ENCODE data around the gene GAN.

DNA sequence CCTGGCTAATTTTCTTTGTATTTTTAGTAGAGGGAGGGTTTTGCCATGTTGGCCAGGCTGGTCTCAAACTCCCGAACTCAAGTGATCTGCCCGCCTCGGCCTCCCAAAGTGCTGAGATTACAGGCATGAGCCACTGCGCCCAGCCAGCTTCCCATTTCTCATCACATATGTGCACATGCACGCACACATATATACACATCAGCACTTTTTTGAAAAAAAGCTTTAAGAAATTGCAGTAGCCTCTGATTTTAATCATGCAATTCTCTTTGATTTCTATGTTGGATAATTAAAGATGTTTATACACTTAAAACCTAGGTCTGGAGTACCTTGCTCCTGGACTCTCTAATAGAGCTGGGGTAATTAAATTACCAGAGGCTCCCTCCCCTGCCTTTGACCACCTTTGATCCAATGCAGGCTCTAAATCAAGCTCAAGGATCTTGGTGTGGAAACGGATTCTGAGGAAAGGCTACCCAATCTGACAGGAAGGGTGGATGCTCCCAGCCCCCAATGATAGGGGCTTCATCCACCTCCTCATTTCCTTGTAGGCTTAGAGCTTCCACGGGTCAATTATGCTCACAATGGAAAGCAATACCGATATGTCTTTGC lies 29.7 kb upstream of the GAN start:
- TF ChIP-seq, protein P1, sequence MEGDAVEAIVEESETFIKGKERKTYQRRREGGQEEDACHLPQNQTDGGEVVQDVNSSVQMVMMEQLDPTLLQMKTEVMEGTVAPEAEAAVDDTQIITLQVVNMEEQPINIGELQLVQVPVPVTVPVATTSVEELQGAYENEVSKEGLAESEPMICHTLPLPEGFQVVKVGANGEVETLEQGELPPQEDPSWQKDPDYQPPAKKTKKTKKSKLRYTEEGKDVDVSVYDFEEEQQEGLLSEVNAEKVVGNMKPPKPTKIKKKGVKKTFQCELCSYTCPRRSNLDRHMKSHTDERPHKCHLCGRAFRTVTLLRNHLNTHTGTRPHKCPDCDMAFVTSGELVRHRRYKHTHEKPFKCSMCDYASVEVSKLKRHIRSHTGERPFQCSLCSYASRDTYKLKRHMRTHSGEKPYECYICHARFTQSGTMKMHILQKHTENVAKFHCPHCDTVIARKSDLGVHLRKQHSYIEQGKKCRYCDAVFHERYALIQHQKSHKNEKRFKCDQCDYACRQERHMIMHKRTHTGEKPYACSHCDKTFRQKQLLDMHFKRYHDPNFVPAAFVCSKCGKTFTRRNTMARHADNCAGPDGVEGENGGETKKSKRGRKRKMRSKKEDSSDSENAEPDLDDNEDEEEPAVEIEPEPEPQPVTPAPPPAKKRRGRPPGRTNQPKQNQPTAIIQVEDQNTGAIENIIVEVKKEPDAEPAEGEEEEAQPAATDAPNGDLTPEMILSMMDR (conservative IDR thresholded peaks at IDR 0.05; ENCODE audit: low read depth, low read length) = no peak
- TF ChIP-seq EZH2 (IDR thresholded peaks at IDR 0.05; ENCODE audit: low read length, unreplicated experiment) (no peak), EZH2phosphoT487 (IDR thresholded peaks at IDR 0.05; ENCODE audit: borderline replicate concordance, low read length) (no peak)
